B cell (primary cell): Measurements from ENCODE around the gene RERE. TPM values are rescaled to one million over a fixed set of nuclear protein-coding genes. Genes with fewer than 3 reads are reported as not detected.
A peak's percentile ranks its signal among the peaks of the same experiment; 100 is the strongest.

ENCODE experiments used
- ATAC-seq: fragments of 200-7000 bp; cut with Tn5 transposase; one replicate; pipeline ENCODE4 v1.10.0; 2021; ENCODE audit warnings: low read depth, mild to moderate bottlenecking, moderate number of reproducible peaks, moderate library complexity
- CTCF ChIA-PET: fragments of 350-600 bp; sonication (Branson Sonifier 250); formaldehyde crosslinking; loops from one replicate; lab custom pipeline; 2021; ENCODE audit warnings: antibody characterized with exemption, inconsistent platforms; lab: Charles Lee
- POLR2A ChIA-PET: fragments of 350-600 bp; sonication (Branson Sonifier 250); formaldehyde crosslinking; loops from one replicate; lab custom pipeline; 2021; ENCODE audit warnings: antibody characterized with exemption; lab: Charles Lee
- DNase-seq: peaks from one replicate; pipeline ENCODE4 v3.0.0; 2013
- H2AFZ ChIP-seq: 2 replicates; pipeline ENCODE4 v1.6.1; 2012; ENCODE audit warnings: mild to moderate bottlenecking, low read depth, low read length; ENCODE audit not compliant: insufficient read depth, poor library complexity, severe bottlenecking
- H3K27ac ChIP-seq, 2 donors: 1 replicate in 1 of 2; 2 replicates in 1 of 2; pipeline ENCODE4 v1.5.1; 2012 to 2013; ENCODE audit warnings: low read length in 2 of 2, mild to moderate bottlenecking in 2 of 2, moderate library complexity in 1 of 2
- H3K27me3 ChIP-seq, 4 experiments: fragments of 200-600 bp in 1 of 4; sonication (generic) in 1 of 4; replicated peaks in 1 of 4; 1 replicate in 2 of 4; 2 replicates in 2 of 4; pipeline versions ENCODE4 v1.6.1 to v1.7.0; 2013 to 2016; ENCODE audit warnings: low read length in 3 of 4, mild to moderate bottlenecking in 2 of 4, mixed read lengths in 1 of 4, moderate library complexity in 1 of 4; ENCODE audit not compliant: insufficient read depth in 4 of 4, control insufficient read depth in 3 of 4; ENCODE audit errors: control extremely low read depth in 1 of 4
- H3K36me3 ChIP-seq, 2 experiments: replicated peaks in 1 of 2; 1 replicate in 1 of 2; 2 replicates in 1 of 2; pipeline versions ENCODE4 v1.6.1 to v1.7.1; 2013; ENCODE audit warnings: low read length in 1 of 2; ENCODE audit not compliant: insufficient read depth in 2 of 2, control insufficient read depth in 1 of 2; ENCODE audit errors: control extremely low read depth in 1 of 2, extremely low read depth in 1 of 2
- H3K4me1 ChIP-seq, 2 donors: fragments of 200-600 bp in 1 of 2; sonication (generic) in 1 of 2; 1 replicate in 1 of 2; 2 replicates in 1 of 2; pipeline versions ENCODE4 v1.5.1 to v1.6.1; 2013 to 2017; ENCODE audit warnings: low read length in 2 of 2; ENCODE audit not compliant: control insufficient read depth in 2 of 2, insufficient read depth in 2 of 2
- H3K4me2 ChIP-seq: replicated peaks from 2 replicates; pipeline ENCODE3; 2012; ENCODE audit warnings: mild to moderate bottlenecking, low read depth, low read length; ENCODE audit not compliant: poor library complexity, severe bottlenecking
- H3K4me3 ChIP-seq, 5 experiments: fragments of 200-600 bp in 1 of 5; sonication (generic) in 1 of 5; 1 replicate in 3 of 5; 2 replicates in 2 of 5; pipeline versions ENCODE4 v1.5.1 to v1.7.0; 2011 to 2016; ENCODE audit warnings: low read length in 4 of 5, mild to moderate bottlenecking in 4 of 5, low read depth in 2 of 5, control low read depth in 1 of 5, moderate library complexity in 1 of 5; ENCODE audit not compliant: insufficient read depth in 1 of 5; ENCODE audit errors: control extremely low read depth in 1 of 5, extremely low read depth in 1 of 5
- H3K79me2 ChIP-seq: fragments of 200-600 bp; sonication (generic); one replicate; pipeline ENCODE4 v1.6.0; 2016; ENCODE audit warnings: low read length; ENCODE audit not compliant: control insufficient read depth, insufficient read depth
- H3K9ac ChIP-seq: fragments of 200-600 bp; sonication (generic); 2 replicates; pipeline ENCODE4 v1.6.1; 2017; ENCODE audit warnings: mild to moderate bottlenecking, low read length, moderate library complexity
- H3K9me3 ChIP-seq, 3 donors: one replicate each; pipeline versions ENCODE4 v1.6.1 to v1.7.1; 2013; ENCODE audit warnings: low read length in 2 of 3; ENCODE audit not compliant: control insufficient read depth in 2 of 3, insufficient read depth in 1 of 3; ENCODE audit errors: control extremely low read depth in 1 of 3
- H4K20me1 ChIP-seq: 2 replicates; pipeline ENCODE4 v1.6.0; 2012; ENCODE audit warnings: mild to moderate bottlenecking, low read length; ENCODE audit not compliant: insufficient read depth, control insufficient read depth, poor library complexity, severe bottlenecking
- H3K27ac Mint-ChIP-seq: one replicate; pipeline ENCODE4 v1.8.0; 2021; ENCODE audit warnings: mixed read lengths
- H3K27me3 Mint-ChIP-seq: one replicate; pipeline ENCODE4 v1.8.0; 2021; ENCODE audit warnings: mixed read lengths
- H3K4me1 Mint-ChIP-seq: one replicate; pipeline ENCODE4 v1.8.0; 2021; ENCODE audit warnings: mixed read lengths
- H3K4me3 Mint-ChIP-seq: one replicate; pipeline ENCODE4 v1.8.0; 2021; ENCODE audit warnings: mixed read lengths
- H3K9me3 Mint-ChIP-seq: one replicate; pipeline ENCODE4 v1.8.0; 2022; ENCODE audit warnings: mixed read lengths; ENCODE audit not compliant: insufficient read depth
- CTCF ChIP-seq: fragments of 200-600 bp; IDR thresholded peaks from one replicate; pipeline ENCODE4 v1.8.0; 2022; ENCODE audit warnings: antibody characterized with exemption, mild to moderate bottlenecking
- EZH2 ChIP-seq: IDR thresholded peaks from 2 replicates; pipeline ENCODE4 v1.6.1; 2012; ENCODE audit warnings: borderline replicate concordance, low read depth, mild to moderate bottlenecking, moderate library complexity, low read length; ENCODE audit not compliant: insufficient read depth, poor library complexity, severe bottlenecking
- WGBS: methylation state at CpG from one replicate; pipeline ENCODE4 v1.1.5; 2013; ENCODE audit warnings: missing lambda C conversion rate; ENCODE audit not compliant: insufficient coverage; 5-methylcytosine and 5-hydroxymethylcytosine counted together
- intact Hi-C: fragments of 100-400 bp; cut with micrococcal nuclease; formaldehyde crosslinking; loops from one replicate; pipeline ENCODE4 v1.10.0; 2022
- polyA minus RNA-seq: library from RNA; depleted of rRNA, polyadenylated mRNA; stranded (reverse); fragments of >200 nt; gene quantifications from 2 replicates; pipeline ENCODE4 v1.2.3, GENCODE V29; 2012
- polyA plus RNA-seq: library from polyadenylated mRNA; depleted of rRNA; stranded (reverse); fragments of >200 nt; gene quantifications from 2 replicates; pipeline ENCODE4 v1.2.3, GENCODE V29; 2012
- total RNA-seq, 2 donors: library from RNA; stranded (reverse); fragments of 120-200 nt in 1 of 2; gene quantifications; 1 replicate in 1 of 2; 2 replicates in 1 of 2; pipeline versions ENCODE4 v1.2.3 to v1.2.4, GENCODE V29; 2013 to 2022

Gene RERE
- total RNA-seq = 132 and 146 TPM in 2 replicates
- 70.0 TPM for total RNA-seq (2013)
- polyA plus RNA-seq = 27.3 and 38.9 TPM in 2 replicates
- polyA minus RNA-seq = 106 and 123 TPM in 2 replicates

GRCh38 chr1:8817412-8818324 lies at the start of gene RERE:
Gene RERE (minus strand): TSS chr1:8817640.
- Mint-ChIP-seq H3K4me3 (peak within 1 kb of the TSS; percentile 89), H3K27me3 (peaks cover 5% of the 10 kb centered on the region), H3K27ac (peak within 1 kb of the TSS; percentile 90), H3K4me1 (peaks cover 40% of the 10 kb centered on the region), H3K9me3 (no peaks in the 10 kb centered on the region)
- Histone ChIP-seq H3K9ac (peak within 1 kb of the TSS; percentile 95), H2AFZ (peak within 1 kb of the TSS; percentile 96), H3K9me3 (no peaks in the 10 kb centered on the region), H4K20me1 (no peaks in the 10 kb centered on the region), H3K4me2 (peak within 1 kb of the TSS; percentile 87), H3K27me3 (no peaks in the 10 kb centered on the region), H3K4me1 (peaks cover 23 to 25% of the 10 kb centered on the region in 2 donors), H3K36me3 (no peaks in the 10 kb centered on the region), H3K79me2 (peaks cover 47% of the 10 kb centered on the region), H3K27ac (peak within 1 kb of the TSS; percentile 85 to 95), H3K4me3 (peak within 1 kb of the TSS; percentile 74 to 99 (median 95))
- DNase-seq = peak; percentile 97
- peak; percentile 94 for ATAC-seq
- WGBS = under 1% methylated on average over 64 of the region's 82 CpGs
- intact Hi-C loops = loop anchor here (1.0 to 10.0 kb wide), 7 partner anchors 61 to 1215 kb away; partner anchors contain the start of genes ENO1, PARK7, UBE4B and VAMP3
- TF ChIP-seq CTCF = no peak
- TF ChIP-seq EZH2 = no peak
- ChIA-PET POLR2A (interaction anchor here (0.6 to 1.0 kb wide), 9 partner anchors 10 to 1034 kb away, joined by 3 to 9 read pairs (median 5); partner anchors contain the start of gene PER3), CTCF (interaction anchor here (0.7 to 1.5 kb wide), 2 partner anchors 31 to 408 kb away, joined by 3 read pairs; no protein-coding TSS in a partner anchor)
